H1 (cell line): ENCODE measurements around the gene ZBTB20. TPM values are rescaled to one million over a fixed set of nuclear protein-coding genes. Genes with fewer than 3 reads are reported as not detected.

ENCODE experiments used
- CTCF ChIA-PET: fragments of 300-600 bp; sonication (Branson Sonifier 250); formaldehyde crosslinking; loops from one replicate; lab custom pipeline; 2021; ENCODE audit not compliant: partially characterized antibody; lab: Charles Lee
- POLR2A ChIA-PET: fragments of 300-600 bp; sonication (Branson Sonifier 250); formaldehyde crosslinking; loops from one replicate; lab custom pipeline; 2021; ENCODE audit warnings: inconsistent platforms; ENCODE audit not compliant: partially characterized antibody; lab: Charles Lee
- DNase-seq, 2 experiments: peaks; one replicate each; pipeline versions ENCODE4 v3.0.0 to v3.0.0-alpha.2; 2010 to 2022; ENCODE audit warnings: low spot score in 2 of 2, low read depth in 1 of 2, mixed read lengths in 1 of 2
- FAIRE-seq: peaks from 2 replicates; lab custom pipeline; 2011; peaks lifted over from hg19 to GRCh38; lab: Jason Lieb, UNC
- H2AFZ ChIP-seq: 2 replicates; pipeline ENCODE4 v1.8.1; 2012; ENCODE audit warnings: low read length, inconsistent platforms
- H2AK5ac ChIP-seq: 2 replicates; pipeline ENCODE4 v1.6.1; 2013; ENCODE audit warnings: low read depth, low read length
- H2BK120ac ChIP-seq: replicated peaks from 2 replicates; pipeline ENCODE3; 2013; ENCODE audit warnings: low read depth, low read length, inconsistent platforms
- H2BK12ac ChIP-seq: 2 replicates; pipeline ENCODE4 v1.6.1; 2013; ENCODE audit warnings: low read depth, low read length
- H2BK15ac ChIP-seq: 2 replicates; pipeline ENCODE4 v1.6.1; 2013; ENCODE audit warnings: low read length
- H2BK20ac ChIP-seq: 2 replicates; pipeline ENCODE4 v1.6.1; 2013; ENCODE audit warnings: low read length
- H2BK5ac ChIP-seq: 2 replicates; pipeline ENCODE4 v1.6.1; 2013; ENCODE audit warnings: low read depth, low read length
- H3K14ac ChIP-seq: 2 replicates; pipeline ENCODE4 v1.6.1; 2013; ENCODE audit warnings: inconsistent platforms; ENCODE audit not compliant: insufficient read length
- H3K18ac ChIP-seq: 2 replicates; pipeline ENCODE4 v1.6.1; 2013; ENCODE audit warnings: low read length; ENCODE audit errors: extremely low read depth
- H3K23ac ChIP-seq: 2 replicates; pipeline ENCODE4 v1.6.1; 2013; ENCODE audit warnings: inconsistent platforms; ENCODE audit not compliant: insufficient read length
- H3K23me2 ChIP-seq: 2 replicates; pipeline ENCODE4 v1.6.1; 2013; ENCODE audit warnings: low read depth, low read length
- H3K27ac ChIP-seq: 2 replicates; pipeline ENCODE4 v1.6.1; 2011; ENCODE audit warnings: low read depth, low read length, inconsistent platforms
- H3K27me3 ChIP-seq, 4 experiments: replicated peaks in 1 of 4; 1 replicate in 1 of 4; 2 replicates in 3 of 4; pipeline versions ENCODE4 v1.6.1 to v1.8.1; 2011 to 2013; ENCODE audit warnings: low read length in 3 of 4, mild to moderate bottlenecking in 3 of 4, inconsistent platforms in 2 of 4, mixed read lengths in 2 of 4, moderate library complexity in 1 of 4; ENCODE audit not compliant: control insufficient read depth in 3 of 4, insufficient read depth in 3 of 4; ENCODE audit errors: extremely low read depth in 1 of 4
- H3K36me3 ChIP-seq, 4 experiments: 2 replicates each; pipeline versions ENCODE4 v1.6.1 to v1.8.1; 2011 to 2013; ENCODE audit warnings: mild to moderate bottlenecking in 4 of 4, low read length in 3 of 4, moderate library complexity in 2 of 4, control low read depth in 1 of 4, inconsistent platforms in 1 of 4; ENCODE audit not compliant: insufficient read depth in 4 of 4, control insufficient read depth in 2 of 4
- H3K4ac ChIP-seq: replicated peaks from 2 replicates; pipeline ENCODE3; 2013; ENCODE audit warnings: low read length, low read depth, mixed read lengths, inconsistent platforms; ENCODE audit not compliant: insufficient read length
- H3K4me1 ChIP-seq, 4 experiments: replicated peaks in 1 of 4; 1 replicate in 1 of 4; 2 replicates in 3 of 4; pipeline versions ENCODE4 v1.6.1 to v1.8.1; 2011 to 2013; ENCODE audit warnings: low read length in 3 of 4, inconsistent platforms in 2 of 4, mixed read lengths in 1 of 4; ENCODE audit not compliant: insufficient read depth in 4 of 4, control insufficient read depth in 3 of 4
- H3K4me2 ChIP-seq, 2 experiments: 2 replicates each; pipeline versions ENCODE4 v1.6.1 to v1.8.1; 2011 to 2013; ENCODE audit warnings: low read depth in 2 of 2, low read length in 2 of 2, control low read depth in 1 of 2, inconsistent platforms in 1 of 2, mild to moderate bottlenecking in 1 of 2; ENCODE audit not compliant: insufficient read depth in 1 of 2
- H3K4me3 ChIP-seq, 4 experiments: fragments of 200-600, 300-600 bp in 1 of 4; sonication (generic), shearing (Covaris generic), sonication (Bioruptor Twin) in 1 of 4; 2 replicates each; pipeline versions ENCODE4 v1.5.1 to v1.8.1; 2011 to 2016; ENCODE audit warnings: low read length in 4 of 4, low read depth in 3 of 4, control low read depth in 2 of 4, inconsistent platforms in 2 of 4, mild to moderate bottlenecking in 2 of 4, mixed read lengths in 1 of 4, moderate library complexity in 1 of 4; ENCODE audit not compliant: insufficient read depth in 2 of 4; ENCODE audit errors: extremely low read depth in 1 of 4
- H3K56ac ChIP-seq: replicated peaks from 2 replicates; pipeline ENCODE3; 2013; ENCODE audit warnings: low read depth, mild to moderate bottlenecking, mixed read lengths, low read length, inconsistent platforms; ENCODE audit not compliant: insufficient read length
- H3K79me1 ChIP-seq: 2 replicates; pipeline ENCODE4 v1.6.1; 2013; ENCODE audit warnings: low read depth, low read length, control low read depth
- H3K79me2 ChIP-seq, 2 experiments: 2 replicates each; pipeline versions ENCODE4 v1.6.1 to v1.8.1; 2012 to 2013; ENCODE audit warnings: low read length in 2 of 2, mild to moderate bottlenecking in 2 of 2, inconsistent platforms in 1 of 2; ENCODE audit not compliant: insufficient read depth in 2 of 2, control insufficient read depth in 1 of 2
- H3K9ac ChIP-seq, 4 experiments: replicated peaks in 1 of 4; 1 replicate in 1 of 4; 2 replicates in 3 of 4; pipeline versions ENCODE4 v1.6.1 to v1.8.1; 2011 to 2013; ENCODE audit warnings: low read depth in 3 of 4, low read length in 3 of 4, control low read depth in 2 of 4, mild to moderate bottlenecking in 2 of 4, moderate library complexity in 2 of 4, inconsistent platforms in 1 of 4; ENCODE audit errors: extremely low read depth in 1 of 4
- H3K9me3 ChIP-seq, 2 experiments: 2 replicates each; pipeline versions ENCODE4 v1.6.1 to v1.8.1; 2012 to 2013; ENCODE audit warnings: mild to moderate bottlenecking in 2 of 2, moderate library complexity in 2 of 2, control low read depth in 1 of 2, inconsistent platforms in 1 of 2, low read depth in 1 of 2, low read length in 1 of 2, mixed read lengths in 1 of 2; ENCODE audit not compliant: insufficient read depth in 2 of 2
- H4K20me1 ChIP-seq, 2 experiments: replicated peaks in 1 of 2; 2 replicates each; pipeline versions ENCODE3 to v1.8.1; 2011 to 2013; ENCODE audit warnings: inconsistent platforms in 2 of 2, low read length in 2 of 2, mild to moderate bottlenecking in 1 of 2; ENCODE audit not compliant: insufficient read depth in 2 of 2, control insufficient read depth in 1 of 2
- H4K5ac ChIP-seq: 2 replicates; pipeline ENCODE4 v1.6.1; 2013; ENCODE audit warnings: low read length, low read depth, mixed read lengths, inconsistent platforms; ENCODE audit not compliant: insufficient read length
- H4K8ac ChIP-seq: 2 replicates; pipeline ENCODE4 v1.8.0; 2013; ENCODE audit warnings: mild to moderate bottlenecking, moderate library complexity, low read length, inconsistent platforms; ENCODE audit not compliant: insufficient read depth; ENCODE audit errors: extremely low read depth
- H4K91ac ChIP-seq: replicated peaks from 2 replicates; pipeline ENCODE3; 2013; ENCODE audit warnings: low read length, mixed read lengths, inconsistent platforms; ENCODE audit not compliant: insufficient read length
- BRCA1 ChIP-seq: IDR thresholded peaks from 2 replicates; pipeline ENCODE4 v1.6.1; 2012; ENCODE audit warnings: low read depth, low read length, improper control_type of control experiment
- EZH2 ChIP-seq: fragments of 200-600 bp; sonication (generic); IDR thresholded peaks from 2 replicates; pipeline ENCODE4 v1.7.1; 2012; ENCODE audit warnings: low read depth, mild to moderate bottlenecking, moderate library complexity, low read length, inconsistent platforms; ENCODE audit not compliant: severe bottlenecking
- KDM5A ChIP-seq: fragments of 200-600 bp; IDR thresholded peaks from 2 replicates; pipeline ENCODE4 v1.7.1; 2012; ENCODE audit warnings: mild to moderate bottlenecking, low read length, inconsistent platforms, mixed read lengths
- POU5F1 ChIP-seq: IDR thresholded peaks from 2 replicates; pipeline ENCODE4 v1.6.1; 2011; ENCODE audit warnings: low read depth, mild to moderate bottlenecking, low read length, moderate library complexity
- TCF12 ChIP-seq: IDR thresholded peaks from 2 replicates; pipeline ENCODE4 v1.6.1; 2011; ENCODE audit warnings: low read depth, mild to moderate bottlenecking, low read length
- WGBS, 2 experiments: shearing (Covaris generic) in 1 of 2; methylation state at CpG; one replicate each; pipeline versions ENCODE4 v1.1.6 to v1.1.7; 2013 to 2015; ENCODE audit warnings: low lambda C conversion rate in 2 of 2, mixed read lengths in 2 of 2, inconsistent platforms in 1 of 2, low coverage in 1 of 2, missing lambda C conversion rate in 1 of 2; ENCODE audit not compliant: insufficient replicate concordance in 2 of 2, insufficient coverage in 1 of 2, insufficient read length in 1 of 2; ENCODE audit errors: extremely low coverage in 1 of 2, missing lambda C conversion rate in 1 of 2; 5-methylcytosine and 5-hydroxymethylcytosine counted together
- polyA plus RNA-seq, 7 experiments: library from polyadenylated mRNA; depleted of rRNA in 3 of 7; stranded (reverse) in 5 of 7; unstranded in 2 of 7; fragments of >200 nt in 5 of 7; fragments of 200-250 nt in 2 of 7; gene quantifications; 1 replicate in 5 of 7; 2 replicates in 1 of 7; 4 replicates in 1 of 7; pipeline versions ENCODE4 v1.2.1 to v1.2.3, GENCODE V29; 2011 to 2013; ENCODE audit warnings: missing spikeins in 2 of 7, mixed read lengths in 2 of 7
- total RNA-seq: library from RNA; stranded (reverse); fragmentation: NEBNext Ultra II Directional; extraction: Animal tissue kit (Norgen Biotek cat#: 25700); gene quantifications from 2 replicates; pipeline ENCODE4 v1.2.1, GENCODE V29; 2021

The ZBTB20 gene
- total and polyA plus RNA-seq, 2 of the 8 experiments (the other 6 are each of a cell fraction or from before 2014, with no cell fraction given), result 0.35 to 1.3 TPM

- CTCF ChIA-PET, result interaction anchor here (0.6 to 0.7 kb wide), 3 partner anchors 38 to 1976 kb away, joined by 3 to 4 read pairs (median 3); no protein-coding TSS in a partner anchor
- H3K4me2 ChIP-seq, result no peak overlapping the region
- no peak overlapping the region for H2BK5ac ChIP-seq
- H2AFZ ChIP-seq, result no peak overlapping the region
- H3K36me3 ChIP-seq, result no peaks in the 10 kb centered on the region
- no peaks in the 10 kb centered on the region; the same call in 1 of the 2 replicates for H3K23me2 ChIP-seq
- H2BK15ac ChIP-seq, result no peak overlapping the region
- H3K14ac ChIP-seq, result no peak overlapping the region
- no peak overlapping the region for H2BK12ac ChIP-seq
- H3K4ac ChIP-seq, result no peak overlapping the region
- H3K79me2 ChIP-seq, result no peaks in the 10 kb centered on the region
- H3K23ac ChIP-seq, result no peak overlapping the region
- no peak overlapping the region for H2BK20ac ChIP-seq
- POLR2A ChIA-PET, result no interaction called here
- DNase-seq, result no peak
- H4K91ac ChIP-seq, result no peak overlapping the region
- peaks cover 0 to 4% (median under 1%) of the 10 kb centered on the region in 4 experiments; a peak in 2 of 7 replicates for H3K4me1 ChIP-seq
- no peaks in the 10 kb centered on the region for H3K27me3 ChIP-seq
- H3K27ac ChIP-seq, result no peak overlapping the region
- H3K9ac ChIP-seq, result no peak overlapping the region
- no peak overlapping the region for H2AK5ac ChIP-seq
- H3K9me3 ChIP-seq, result 0 out of 4 replicates have a peak, but pooled peaks cover 0 to 2% of the 10 kb centered on the region in 2 experiments
- H2BK120ac ChIP-seq, result no peak overlapping the region
- FAIRE-seq, result no peak
- no peaks in the 10 kb centered on the region for H3K79me1 ChIP-seq
- H4K5ac ChIP-seq, result no peak overlapping the region
- H3K18ac ChIP-seq, result no peak overlapping the region
- no peak overlapping the region for H3K56ac ChIP-seq
- TF ChIP-seq POU5F1, result no peak
- no peak for TF ChIP-seq EZH2
- TF ChIP-seq KDM5A, result no peak
- no peak for TF ChIP-seq TCF12
- no peak for TF ChIP-seq BRCA1
- 92% methylated on average over 1 of the region's 1 CpG; no CpG with 5 or more reads in 1 of the 2 experiments for WGBS, 2 experiments
- no peak overlapping the region for H3K4me3 ChIP-seq
- no peak overlapping the region for H4K8ac ChIP-seq
- no peaks in the 10 kb centered on the region for H4K20me1 ChIP-seq
Measured at GRCh38 chr3:114680299-114680698, 466.8 kb downstream of the ZBTB20 start.
